Measurements from ENCODE around the gene CNGA3. TPM values are rescaled to one million over a fixed set of nuclear protein-coding genes. Genes with fewer than 3 reads are reported as not detected.
"Not testable (repeated sequence)": the region's sequence is repeated elsewhere in the genome, so short reads cannot be mapped to it uniquely, and the experiment has no call there.

The CNGA3 gene
- total and polyA plus RNA-seq, 2 experiments from 2014 or later = not detected

GRCh38 chr2:98320171-98320570 is 26.1 kb upstream of the CNGA3 start:
- H3K36me3 ChIP-seq (ENCODE audit: insufficient read depth); H3K4me3 ChIP-seq; H4K20me1 ChIP-seq (replicated peaks; ENCODE audit: insufficient read depth); ATAC-seq; H3K79me2 ChIP-seq (replicated peaks; ENCODE audit: insufficient read depth); H3K27me3 ChIP-seq (ENCODE audit: insufficient read depth); H3K27me3 Mint-ChIP-seq (ENCODE audit: insufficient read depth, low read depth, poor library complexity); H3K4me3 Mint-ChIP-seq; H3K4me2 ChIP-seq; H3K9me2 ChIP-seq (ENCODE audit: insufficient read depth); H2AFZ ChIP-seq; H3K27ac Mint-ChIP-seq; H3F3A ChIP-seq (replicated peaks; ENCODE audit: low read depth); H3K27ac ChIP-seq (ENCODE audit: low read depth); DNase-seq (ENCODE audit: low spot score): not testable (repeated sequence)
- Mint-ChIP-seq H3K9me3 (peaks cover 68% of the 10 kb centered on the region), H3K36me3 (ENCODE audit: low read depth) (peaks cover 59% of the 10 kb centered on the region), H3K4me1 (peaks cover 15% of the 10 kb centered on the region)
- H3K4me1 ChIP-seq (ENCODE audit: insufficient read depth) = peaks cover 10% of the 10 kb centered on the region

- Histone ChIP-seq H3K9me2 (ENCODE audit: insufficient read depth) (peaks cover 6% of the 10 kb centered on the region; the same call in 1 of the 2 replicates), H3K4me1 (ENCODE audit: insufficient read depth) (no peaks in the 10 kb centered on the region), H3F3A (replicated peaks; ENCODE audit: low read depth) (no peaks in the 10 kb centered on the region), H3K4me3 (no peak overlapping the region), H2AFZ (no peak overlapping the region), H3K27ac (ENCODE audit: low read depth) (no peak overlapping the region), H3K36me3 (ENCODE audit: insufficient read depth) (0 out of 2 replicates have a peak, but pooled peaks cover 3% of the 10 kb centered on the region), H3K79me2 (replicated peaks; ENCODE audit: insufficient read depth) (no peaks in the 10 kb centered on the region), H3K4me2 (no peak overlapping the region), H4K20me1 (replicated peaks; ENCODE audit: insufficient read depth) (no peaks in the 10 kb centered on the region), H3K27me3 (ENCODE audit: insufficient read depth) (no peaks in the 10 kb centered on the region)
- DNase-seq (ENCODE audit: low spot score) = no peak
- Mint-ChIP-seq H3K27ac (no peak overlapping the region), H3K4me1 (no peaks in the 10 kb centered on the region), H3K27me3 (ENCODE audit: insufficient read depth, low read depth, poor library complexity) (peaks cover 4% of the 10 kb centered on the region), H3K4me3 (no peak overlapping the region), H3K9me3 (peaks cover 57% of the 10 kb centered on the region), H3K36me3 (ENCODE audit: low read depth) (peaks cover 45% of the 10 kb centered on the region)
- no peak for ATAC-seq
- TF ChIP-seq REST (IDR thresholded peaks at IDR 0.05; ENCODE audit: unreplicated experiment) = no peak
- no peak for TF ChIP-seq ZNF331 (CRISPR knock-in tag; IDR thresholded peaks at IDR 0.05; ENCODE audit: low read depth)
- no peak for TF ChIP-seq CREB1 (CRISPR knock-in tag; IDR thresholded peaks at IDR 0.05; ENCODE audit: low read depth)
- TF ChIP-seq ZNF462 (CRISPR knock-in tag; IDR thresholded peaks at IDR 0.05) = no peak
- TF ChIP-seq STAT1 (IDR thresholded peaks at IDR 0.05; ENCODE audit: unreplicated experiment) = no peak
- no peak for TF ChIP-seq CTCF (conservative IDR thresholded peaks at IDR 0.05; ENCODE audit: low read depth in 2 of 2)
- TF ChIP-seq NANOG (IDR thresholded peaks at IDR 0.05; ENCODE audit: borderline replicate concordance) = no peak
- no peak for TF ChIP-seq ZNF114 (CRISPR knock-in tag; IDR thresholded peaks at IDR 0.05)
- TF ChIP-seq EZH2 (IDR thresholded peaks at IDR 0.05; ENCODE audit: low read depth, unreplicated experiment) = no peak
These were observed 22.1 kb upstream of the CNGA3 start for GRCh38 chr2:98324181-98324580.

All from GM23338 (cell line).